Rectal smooth muscle tissue (tissue), 1 donor: ENCODE measurements around the gene SUSD5.
"Not testable (repeated sequence)": the region's sequence is repeated elsewhere in the genome, so short reads cannot be mapped to it uniquely, and the experiment has no call there.

Experiments
- H3K27ac ChIP-seq: one replicate; pipeline ENCODE4 v1.7.0; 2013; ENCODE audit warnings: low read depth, low read length, inconsistent platforms
- H3K27me3 ChIP-seq: one replicate; pipeline ENCODE4 v1.7.0; 2013; ENCODE audit warnings: low read length; ENCODE audit not compliant: control insufficient read depth, insufficient read depth
- H3K36me3 ChIP-seq: one replicate; pipeline ENCODE4 v1.7.0; 2013; ENCODE audit warnings: low read length; ENCODE audit not compliant: control insufficient read depth, insufficient read depth
- H3K4me1 ChIP-seq: one replicate; pipeline ENCODE4 v1.7.0; 2013; ENCODE audit warnings: low read length; ENCODE audit not compliant: control insufficient read depth, insufficient read depth
- H3K4me3 ChIP-seq: one replicate; pipeline ENCODE4 v1.7.0; 2013; ENCODE audit warnings: low read length
- H3K9ac ChIP-seq: one replicate; pipeline ENCODE4 v1.7.0; 2013; ENCODE audit warnings: low read length

The SUSD5 gene

GRCh38 chr3:33165372-33165771 is 53.2 kb downstream of the SUSD5 start:
- Histone ChIP-seq H3K27me3 (no peaks in the 10 kb centered on the region), H3K36me3 (no peaks in the 10 kb centered on the region), H3K9ac (no peak overlapping the region), H3K27ac (no peak overlapping the region), H3K4me3 (no peak overlapping the region), H3K4me1 (no peaks in the 10 kb centered on the region)

GRCh38 chr3:33162621-33163020 is 56.0 kb downstream of the SUSD5 start:
- not testable (repeated sequence) for H3K4me1 ChIP-seq, H3K9ac ChIP-seq, H3K4me3 ChIP-seq, H3K36me3 ChIP-seq, H3K27ac ChIP-seq, H3K27me3 ChIP-seq

GRCh38 chr3:33159981-33160380 is 58.6 kb downstream of the SUSD5 start:
- Histone ChIP-seq H3K36me3 (no peaks in the 10 kb centered on the region), H3K27ac (no peak overlapping the region), H3K4me1 (peaks cover 9% of the 10 kb centered on the region), H3K9ac (no peak overlapping the region), H3K27me3 (no peaks in the 10 kb centered on the region), H3K4me3 (no peak overlapping the region)

- Histone ChIP-seq H3K27ac (no peak overlapping the region), H3K36me3 (no peaks in the 10 kb centered on the region), H3K4me3 (no peak overlapping the region), H3K27me3 (no peaks in the 10 kb centered on the region), H3K4me1 (peaks cover 9% of the 10 kb centered on the region), H3K9ac (no peak overlapping the region)
Measured at GRCh38 chr3:33159234-33159633, 59.4 kb downstream of the SUSD5 start.

- no peak overlapping the region for H3K4me3 ChIP-seq
- H3K27ac ChIP-seq: no peak overlapping the region
- peaks cover 9% of the 10 kb centered on the region for H3K4me1 ChIP-seq
- no peaks in the 10 kb centered on the region for H3K36me3 ChIP-seq
- no peaks in the 10 kb centered on the region for H3K27me3 ChIP-seq
- H3K9ac ChIP-seq: no peak overlapping the region
Measured at GRCh38 chr3:33155301-33155700, 63.3 kb downstream of the SUSD5 start.

GRCh38 chr3:33153782-33154181 is 64.8 kb downstream of the SUSD5 start:
- H3K27ac ChIP-seq: no peak overlapping the region
- peaks cover 9% of the 10 kb centered on the region for H3K4me1 ChIP-seq
- H3K27me3 ChIP-seq: no peaks in the 10 kb centered on the region
- H3K4me3 ChIP-seq: no peak overlapping the region
- H3K36me3 ChIP-seq: no peaks in the 10 kb centered on the region
- H3K9ac ChIP-seq: no peak overlapping the region

- Histone ChIP-seq H3K4me3 (no peak overlapping the region), H3K4me1 (peaks cover 11% of the 10 kb centered on the region), H3K9ac (no peak overlapping the region), H3K36me3 (no peaks in the 10 kb centered on the region), H3K27ac (no peak overlapping the region), H3K27me3 (no peaks in the 10 kb centered on the region)
Measured at GRCh38 chr3:33152363-33153360, 65.9 kb downstream of the SUSD5 start.

GRCh38 chr3:33149342-33149741 is 69.3 kb downstream of the SUSD5 start:
- Histone ChIP-seq H3K27ac (no peak overlapping the region), H3K4me3 (no peak overlapping the region), H3K27me3 (no peaks in the 10 kb centered on the region), H3K4me1 (peaks cover 5% of the 10 kb centered on the region), H3K36me3 (no peaks in the 10 kb centered on the region), H3K9ac (no peak overlapping the region)

GRCh38 chr3:33146791-33147445 is 71.7 kb downstream of the SUSD5 start:
- H3K27ac ChIP-seq: no peak overlapping the region
- H3K4me1 ChIP-seq: peaks cover 5% of the 10 kb centered on the region
- H3K27me3 ChIP-seq: no peaks in the 10 kb centered on the region
- peaks cover 8% of the 10 kb centered on the region for H3K36me3 ChIP-seq
- H3K9ac ChIP-seq: no peak overlapping the region
- H3K4me3 ChIP-seq: no peak overlapping the region

- no peak overlapping the region for H3K9ac ChIP-seq
- H3K27me3 ChIP-seq: no peaks in the 10 kb centered on the region
- H3K27ac ChIP-seq: no peak overlapping the region
- H3K36me3 ChIP-seq: peaks cover 14% of the 10 kb centered on the region
- no peak overlapping the region for H3K4me3 ChIP-seq
- peaks cover 5% of the 10 kb centered on the region for H3K4me1 ChIP-seq
Measured at GRCh38 chr3:33145901-33146580, 72.6 kb downstream of the SUSD5 start.

- peaks cover 5% of the 10 kb centered on the region for H3K4me1 ChIP-seq
- H3K36me3 ChIP-seq: peaks cover 14% of the 10 kb centered on the region
- H3K9ac ChIP-seq: no peak overlapping the region
- H3K4me3 ChIP-seq: no peak overlapping the region
- H3K27ac ChIP-seq: no peak overlapping the region
- H3K27me3 ChIP-seq: no peaks in the 10 kb centered on the region
Measured at GRCh38 chr3:33145221-33145900, 73.2 kb downstream of the SUSD5 start.

GRCh38 chr3:33144433-33144832 is 74.2 kb downstream of the SUSD5 start:
- Histone ChIP-seq H3K4me3 (no peak overlapping the region), H3K9ac (no peak overlapping the region), H3K36me3 (peaks cover 14% of the 10 kb centered on the region), H3K27ac (no peak overlapping the region), H3K4me1 (peaks cover 5% of the 10 kb centered on the region), H3K27me3 (no peaks in the 10 kb centered on the region)
